ENCODE measurements around the gene NRAS.

Gene NRAS

GRCh38 chr1:114695430-114696058, 21.0 kb downstream of the NRAS start, which contains the start of gene AMPD1:
TSS of gene AMPD1 (minus strand) at chr1:114695546. CDS start at chr1:114695471, 75 bp downstream.
- no peak for TF ChIP-seq CTCF (IDR thresholded peaks at IDR 0.05; ENCODE audit: low read depth, low read length)
- no peak for DNase-seq (ENCODE audit: extremely low read depth, low read depth)

DNA sequence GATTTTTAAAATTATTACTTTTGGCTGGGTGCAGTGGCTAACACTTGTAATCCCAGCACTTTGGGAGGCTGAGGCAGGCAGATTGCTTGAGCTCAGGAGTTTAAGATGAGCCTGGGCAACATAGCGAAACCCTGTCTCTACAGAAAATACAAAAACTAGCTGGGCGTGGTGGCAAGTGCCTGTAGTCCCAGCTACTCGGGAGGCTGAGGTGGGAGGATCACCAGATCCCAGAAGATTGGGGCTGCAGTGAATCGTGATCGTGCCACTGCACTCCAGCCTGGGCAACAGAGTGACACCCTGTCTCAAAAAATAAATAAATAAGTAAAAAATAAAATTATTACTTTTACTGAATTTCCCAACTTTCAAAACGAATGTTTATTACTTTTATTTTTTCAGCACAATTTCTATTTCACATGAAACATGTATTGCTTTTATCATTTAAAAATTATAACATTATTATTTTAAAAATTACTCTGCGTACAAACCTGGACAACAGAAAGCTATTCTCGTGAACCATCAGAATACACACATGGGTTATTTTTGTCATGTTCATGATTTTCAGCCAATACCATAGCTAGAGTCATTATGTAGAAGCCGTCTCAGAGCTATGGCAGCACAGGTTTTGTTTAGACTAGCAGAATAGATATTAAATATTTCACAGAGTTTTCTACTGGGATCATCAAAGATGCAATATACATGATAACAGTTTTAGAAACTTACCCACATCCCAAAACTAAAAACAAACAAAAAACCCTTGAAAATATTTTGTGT, 21.8 kb downstream of the NRAS start:
- DNase-seq (ENCODE audit: extremely low read depth, low read depth), result no peak
- no peak for TF ChIP-seq CTCF (IDR thresholded peaks at IDR 0.05; ENCODE audit: low read depth, low read length)

- DNase-seq (ENCODE audit: extremely low read depth, low read depth), result no peak
- no peak for TF ChIP-seq CTCF (IDR thresholded peaks at IDR 0.05; ENCODE audit: low read depth, low read length)
These were observed 23.6 kb downstream of the NRAS start for GRCh38 chr1:114692947-114693346.

DNA sequence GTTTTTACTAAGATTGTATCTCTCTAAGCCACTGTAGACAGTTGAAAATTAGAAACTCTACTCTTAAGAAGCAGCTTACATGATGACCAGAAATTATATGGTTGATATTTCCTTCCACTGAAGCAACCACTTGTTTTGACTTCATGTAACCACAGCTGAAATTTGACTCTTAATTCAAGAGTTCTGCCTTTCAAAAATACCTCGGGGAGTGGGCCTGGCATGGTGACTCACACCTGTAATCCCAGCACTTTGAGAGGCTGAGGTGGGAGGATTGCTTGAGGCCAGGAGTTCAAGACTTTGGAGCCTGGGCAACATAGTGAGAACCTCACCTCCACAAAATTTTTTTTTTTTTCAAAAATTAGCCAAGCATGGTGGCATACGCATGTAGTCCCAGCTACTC, 25.5 kb downstream of the NRAS start:
- no peak for DNase-seq (ENCODE audit: extremely low read depth, low read depth)
- TF ChIP-seq CTCF (IDR thresholded peaks at IDR 0.05; ENCODE audit: low read depth, low read length), result no peak

GRCh38 chr1:114690148-114690547, 26.4 kb downstream of the NRAS start:
- no peak for DNase-seq (ENCODE audit: extremely low read depth, low read depth)
- no peak for TF ChIP-seq CTCF (IDR thresholded peaks at IDR 0.05; ENCODE audit: low read depth, low read length)

GRCh38 chr1:114688526-114688925, 28.0 kb downstream of the NRAS start:
- TF ChIP-seq CTCF (IDR thresholded peaks at IDR 0.05; ENCODE audit: low read depth, low read length), result no peak
- no peak for DNase-seq (ENCODE audit: extremely low read depth, low read depth)

DNA sequence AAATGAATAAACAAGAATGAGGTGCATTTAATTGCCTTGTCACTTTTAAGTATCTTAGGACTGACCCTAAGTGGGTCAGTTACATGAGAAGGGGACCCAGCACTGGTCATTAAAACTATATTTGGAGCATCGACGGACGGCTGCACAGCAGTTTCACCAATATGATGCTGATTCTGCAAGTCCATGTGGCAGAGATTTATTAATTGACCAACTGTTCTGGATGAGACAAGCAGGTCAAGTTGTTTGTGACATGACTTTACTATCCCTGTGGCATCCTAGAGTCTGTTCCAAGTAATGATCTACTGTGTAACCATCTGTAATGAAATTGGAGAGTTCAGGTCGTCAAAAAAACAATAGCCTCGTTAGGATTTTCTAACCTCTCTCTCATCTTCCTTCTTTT, 30.7 kb downstream of the NRAS start:
- no peak for TF ChIP-seq CTCF (IDR thresholded peaks at IDR 0.05; ENCODE audit: low read depth, low read length)
- no peak for DNase-seq (ENCODE audit: extremely low read depth, low read depth)

All from AG09319 (cell line).